ENCODE measurements around the gene ANKRD18B.
A peak's percentile ranks its signal among the peaks of the same experiment; 100 is the strongest.
"Not testable (repeated sequence)": the region's sequence is repeated elsewhere in the genome, so short reads cannot be mapped to it uniquely, and the experiment has no call there.

Gene ANKRD18B

DNA sequence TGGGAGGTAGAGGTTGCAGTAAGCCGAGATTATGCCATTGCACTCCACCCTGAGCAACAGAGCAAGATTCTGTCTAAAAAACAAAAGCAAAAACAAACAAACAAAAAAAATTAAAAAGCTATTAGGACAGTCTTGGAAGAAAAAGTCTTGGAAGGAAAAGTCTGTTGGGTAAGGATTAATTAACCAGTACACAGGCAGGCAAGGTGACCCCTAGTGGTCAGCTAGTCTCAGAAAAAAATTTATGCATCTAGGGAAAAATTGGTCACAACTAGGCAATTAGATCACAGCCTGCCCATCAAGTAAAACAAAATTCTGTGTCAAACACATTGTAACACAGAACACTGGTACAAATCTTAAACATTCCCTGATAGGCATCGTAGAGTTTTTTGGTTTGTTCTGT lies 6.7 kb upstream of the ANKRD18B start:
- Histone ChIP-seq H3K4me1 (ENCODE audit: control insufficient read depth, insufficient read depth, low read length) (no peaks in the 10 kb centered on the region), H3K27ac (ENCODE audit: extremely low read depth, low read depth, low read length) (no peak overlapping the region), H3K36me3 (ENCODE audit: control insufficient read depth in 2 of 2, insufficient read depth in 1 of 2, low read length in 2 of 2) (no peaks in the 10 kb centered on the region), H3K9me3 (ENCODE audit: control insufficient read depth, insufficient read depth, low read depth, low read length) (no peaks in the 10 kb centered on the region), H3K4me3 (ENCODE audit: low read depth, low read length) (no peak overlapping the region)
- POLR2A ChIA-PET: interaction anchor here (1.1 kb wide), 1 partner anchor 493 kb away, joined by 3 read pairs; the partner anchor contains the start of gene DNAJA1
- CTCF ChIA-PET: interaction anchor here (0.7 to 2.5 kb wide), 17 partner anchors 9 to 141 kb away, joined by 3 to 21 read pairs (median 3); partner anchors contain the start of gene NOL6
- TF ChIP-seq ZFP3 (tag by site-specific recombination; IDR thresholded peaks at IDR 0.05; ENCODE audit: low read depth): no peak
- TF ChIP-seq IKZF3 (tag by site-specific recombination; IDR thresholded peaks at IDR 0.05): peak; percentile 78

DNA sequence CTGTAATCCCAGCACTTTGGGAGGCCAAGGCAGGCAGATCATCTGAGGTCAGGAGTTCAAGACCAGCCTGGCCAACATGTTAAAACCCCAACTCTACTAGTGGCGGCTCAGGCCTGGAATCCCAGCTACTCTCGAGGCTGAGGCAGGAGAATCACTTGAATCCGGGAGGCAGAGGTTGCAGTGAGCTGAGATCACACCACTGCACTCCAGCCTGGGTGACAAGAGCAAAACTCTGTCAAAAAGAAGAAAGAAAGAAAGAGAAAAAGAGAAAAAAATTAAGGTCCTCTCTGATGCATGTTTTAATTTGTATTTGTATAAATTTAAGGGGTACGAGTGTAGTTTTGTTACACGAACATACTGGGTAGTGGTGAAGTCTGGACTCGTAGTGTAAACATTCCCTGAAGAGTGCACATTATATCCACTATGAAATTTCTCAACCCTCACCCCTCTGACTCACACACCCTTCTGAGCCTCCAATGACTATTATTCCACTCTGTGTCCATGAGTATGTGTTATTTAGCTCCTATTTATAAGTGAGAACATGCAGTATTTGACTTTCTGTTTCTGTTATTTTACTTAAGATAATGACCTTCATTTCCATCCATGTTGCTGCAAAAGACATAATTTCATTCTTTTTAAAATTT lies 6.0 kb upstream of the ANKRD18B start:
- H3K4me1 ChIP-seq (ENCODE audit: control insufficient read depth, insufficient read depth, low read length); H3K36me3 ChIP-seq (ENCODE audit: control insufficient read depth in 2 of 2, insufficient read depth in 1 of 2, low read length in 2 of 2); H3K27ac ChIP-seq (ENCODE audit: extremely low read depth, low read depth, low read length); H3K9me3 ChIP-seq (ENCODE audit: control insufficient read depth, insufficient read depth, low read depth, low read length); H3K4me3 ChIP-seq (ENCODE audit: low read depth, low read length): not testable (repeated sequence)
- POLR2A ChIA-PET: interaction anchor here (1.1 kb wide), 1 partner anchor 493 kb away, joined by 3 read pairs; the partner anchor contains the start of gene DNAJA1
- CTCF ChIA-PET: interaction anchor here (0.7 to 2.5 kb wide), 14 partner anchors 9 to 221 kb away, joined by 3 to 21 read pairs (median 5); partner anchors contain the start of gene NOL6
- peak; percentile 68 for TF ChIP-seq PRDM10 (tag by site-specific recombination; IDR thresholded peaks at IDR 0.05)

DNA sequence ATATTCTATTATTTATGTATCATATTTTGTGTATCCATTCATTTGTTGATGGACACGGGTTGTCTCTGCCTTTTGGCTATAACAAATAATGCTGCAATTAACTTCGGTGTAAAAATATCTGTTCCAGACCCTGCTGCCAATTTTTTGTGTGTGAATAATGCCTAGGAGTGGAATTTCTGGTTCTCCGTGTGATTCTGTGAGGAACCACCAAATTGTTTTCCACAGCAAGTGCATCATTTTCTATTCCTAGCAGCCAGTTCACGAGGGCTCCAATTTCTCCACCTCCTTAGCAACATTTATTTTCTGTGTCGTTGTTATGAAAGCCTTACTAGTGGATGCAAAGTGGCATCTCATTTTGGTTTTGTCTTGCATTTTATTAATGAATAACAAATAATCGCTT lies 2.2 kb upstream of the ANKRD18B start:
- CTCF ChIA-PET: interaction anchor here (0.7 kb wide), 1 partner anchor 102 kb away, joined by 3 read pairs; no protein-coding TSS in a partner anchor
- POLR2A ChIA-PET; H3K4me3 ChIP-seq (ENCODE audit: low read depth, low read length); H3K27ac ChIP-seq (ENCODE audit: extremely low read depth, low read depth, low read length); H3K9me3 ChIP-seq (ENCODE audit: control insufficient read depth, insufficient read depth, low read depth, low read length); H3K36me3 ChIP-seq (ENCODE audit: control insufficient read depth in 2 of 2, insufficient read depth in 1 of 2, low read length in 2 of 2); H3K4me1 ChIP-seq (ENCODE audit: control insufficient read depth, insufficient read depth, low read length): not testable (repeated sequence)

- peak overlapping the region; percentile 85 for H3K27ac ChIP-seq (ENCODE audit: extremely low read depth, low read depth, low read length)
- H3K4me1 ChIP-seq (ENCODE audit: control insufficient read depth, insufficient read depth, low read length): 0 out of 2 replicates have a peak, but pooled peaks cover 2% of the 10 kb centered on the region
- ChIA-PET CTCF (interaction anchor here (0.6 to 2.7 kb wide), 10 partner anchors 11 to 197 kb away, joined by 3 to 10 read pairs (median 6); partner anchors contain the start of gene NOL6), POLR2A (interaction anchor here (0.6 to 3.1 kb wide), 8 partner anchors 9 to 364 kb away, joined by 4 to 34 read pairs (median 6); partner anchors contain the start of genes AQP3, NFX1 and NOL6)
- H3K4me3 ChIP-seq (ENCODE audit: low read depth, low read length): peak overlapping the region; percentile 72
- H3K36me3 ChIP-seq (ENCODE audit: control insufficient read depth in 2 of 2, insufficient read depth in 1 of 2, low read length in 2 of 2): no peaks in the 10 kb centered on the region
- no peak for TF ChIP-seq ZNF148 (tag by site-specific recombination; IDR thresholded peaks at IDR 0.05; ENCODE audit: borderline replicate concordance)
- TF ChIP-seq, protein P1, sequence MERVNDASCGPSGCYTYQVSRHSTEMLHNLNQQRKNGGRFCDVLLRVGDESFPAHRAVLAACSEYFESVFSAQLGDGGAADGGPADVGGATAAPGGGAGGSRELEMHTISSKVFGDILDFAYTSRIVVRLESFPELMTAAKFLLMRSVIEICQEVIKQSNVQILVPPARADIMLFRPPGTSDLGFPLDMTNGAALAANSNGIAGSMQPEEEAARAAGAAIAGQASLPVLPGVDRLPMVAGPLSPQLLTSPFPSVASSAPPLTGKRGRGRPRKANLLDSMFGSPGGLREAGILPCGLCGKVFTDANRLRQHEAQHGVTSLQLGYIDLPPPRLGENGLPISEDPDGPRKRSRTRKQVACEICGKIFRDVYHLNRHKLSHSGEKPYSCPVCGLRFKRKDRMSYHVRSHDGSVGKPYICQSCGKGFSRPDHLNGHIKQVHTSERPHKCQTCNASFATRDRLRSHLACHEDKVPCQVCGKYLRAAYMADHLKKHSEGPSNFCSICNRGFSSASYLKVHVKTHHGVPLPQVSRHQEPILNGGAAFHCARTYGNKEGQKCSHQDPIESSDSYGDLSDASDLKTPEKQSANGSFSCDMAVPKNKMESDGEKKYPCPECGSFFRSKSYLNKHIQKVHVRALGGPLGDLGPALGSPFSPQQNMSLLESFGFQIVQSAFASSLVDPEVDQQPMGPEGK (tag by site-specific recombination; IDR thresholded peaks at IDR 0.05): 0 out of 2 replicates have a peak, but pooled peaks have one; percentile 17
- no peaks in the 10 kb centered on the region for H3K9me3 ChIP-seq (ENCODE audit: control insufficient read depth, insufficient read depth, low read depth, low read length)
Observed at GRCh38 chr9:33524306-33524947, 376 bp downstream of the ANKRD18B start.

All from HEK293 (cell line).